ENCODE data around the gene PLIN5.

PLIN5 gene

GRCh38 chr19:4493929-4494690 is 40.9 kb downstream of the PLIN5 start:
- H3K4me3 ChIP-seq (ENCODE audit: control insufficient read depth, low read depth, low read length) = no peak overlapping the region
- TF ChIP-seq CTCF (conservative IDR thresholded peaks at IDR 0.05; ENCODE audit: control insufficient read depth, insufficient read depth, low read depth, low read length) = no peak
- DNase-seq (ENCODE audit: low read depth) = no peak

- no peak for DNase-seq (ENCODE audit: low read depth)
- TF ChIP-seq CTCF (conservative IDR thresholded peaks at IDR 0.05; ENCODE audit: control insufficient read depth, insufficient read depth, low read depth, low read length) = no peak
- no peak overlapping the region for H3K4me3 ChIP-seq (ENCODE audit: control insufficient read depth, low read depth, low read length)
These were observed 41.7 kb downstream of the PLIN5 start for GRCh38 chr19:4493104-4493928.

- TF ChIP-seq CTCF (conservative IDR thresholded peaks at IDR 0.05; ENCODE audit: control insufficient read depth, insufficient read depth, low read depth, low read length) = no peak
- no peak overlapping the region for H3K4me3 ChIP-seq (ENCODE audit: control insufficient read depth, low read depth, low read length)
- no peak for DNase-seq (ENCODE audit: low read depth)
These were observed 42.5 kb downstream of the PLIN5 start for GRCh38 chr19:4492337-4493103.

- no peak for TF ChIP-seq CTCF (conservative IDR thresholded peaks at IDR 0.05; ENCODE audit: control insufficient read depth, insufficient read depth, low read depth, low read length)
- DNase-seq (ENCODE audit: low read depth) = no peak
- no peak overlapping the region for H3K4me3 ChIP-seq (ENCODE audit: control insufficient read depth, low read depth, low read length)
These were observed 43.6 kb downstream of the PLIN5 start for GRCh38 chr19:4491446-4491845.

GRCh38 chr19:4488496-4488895 is 46.5 kb downstream of the PLIN5 start:
- no peak for TF ChIP-seq CTCF (conservative IDR thresholded peaks at IDR 0.05; ENCODE audit: control insufficient read depth, insufficient read depth, low read depth, low read length)
- H3K4me3 ChIP-seq (ENCODE audit: control insufficient read depth, low read depth, low read length) = no peak overlapping the region
- DNase-seq (ENCODE audit: low read depth) = no peak

GRCh38 chr19:4487572-4487971 is 47.5 kb downstream of the PLIN5 start:
- no peak overlapping the region for H3K4me3 ChIP-seq (ENCODE audit: control insufficient read depth, low read depth, low read length)
- DNase-seq (ENCODE audit: low read depth) = no peak
- TF ChIP-seq CTCF (conservative IDR thresholded peaks at IDR 0.05; ENCODE audit: control insufficient read depth, insufficient read depth, low read depth, low read length) = no peak

All from fibroblast of mammary gland (primary cell).